GM18499 (cell line): Measurements from ENCODE around the gene EXOC3.
A peak's percentile ranks its signal among the peaks of the same experiment; 100 is the strongest.

Experiments used
- ATAC-seq: cut with Tn5 transposase; IDR thresholded peaks from one replicate; pipeline ENCODE4 v1.9.1; 2021; ENCODE audit warnings: moderate number of reproducible peaks; ENCODE audit not compliant: insufficient read depth, unreplicated experiment

The EXOC3 gene

GRCh38 chr5:424301-425110 lies 18.5 kb upstream of the EXOC3 start:
- ATAC-seq = peak; percentile 91

DNA sequence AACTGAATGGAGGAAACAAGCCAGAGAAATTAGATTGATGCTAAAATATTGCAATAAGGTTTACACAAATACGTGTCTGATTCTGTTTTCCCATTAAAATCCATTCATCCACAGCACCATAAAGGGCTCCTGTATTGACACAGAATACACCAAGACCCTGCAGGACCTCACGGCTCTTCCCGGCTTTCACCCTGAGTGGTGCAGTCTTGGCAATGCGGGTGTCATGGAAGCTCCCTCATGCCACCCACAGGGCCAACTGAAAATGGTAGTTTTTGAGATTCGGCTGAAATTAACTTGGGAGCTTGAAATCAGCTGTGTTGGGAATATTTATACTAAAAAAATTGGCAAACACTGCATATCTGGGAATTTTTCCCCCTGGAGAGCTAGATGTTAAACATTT lies 17.3 kb upstream of the EXOC3 start:
- no peak for ATAC-seq

GRCh38 chr5:426392-426976 lies 16.5 kb upstream of the EXOC3 start:
- ATAC-seq = no peak

DNA sequence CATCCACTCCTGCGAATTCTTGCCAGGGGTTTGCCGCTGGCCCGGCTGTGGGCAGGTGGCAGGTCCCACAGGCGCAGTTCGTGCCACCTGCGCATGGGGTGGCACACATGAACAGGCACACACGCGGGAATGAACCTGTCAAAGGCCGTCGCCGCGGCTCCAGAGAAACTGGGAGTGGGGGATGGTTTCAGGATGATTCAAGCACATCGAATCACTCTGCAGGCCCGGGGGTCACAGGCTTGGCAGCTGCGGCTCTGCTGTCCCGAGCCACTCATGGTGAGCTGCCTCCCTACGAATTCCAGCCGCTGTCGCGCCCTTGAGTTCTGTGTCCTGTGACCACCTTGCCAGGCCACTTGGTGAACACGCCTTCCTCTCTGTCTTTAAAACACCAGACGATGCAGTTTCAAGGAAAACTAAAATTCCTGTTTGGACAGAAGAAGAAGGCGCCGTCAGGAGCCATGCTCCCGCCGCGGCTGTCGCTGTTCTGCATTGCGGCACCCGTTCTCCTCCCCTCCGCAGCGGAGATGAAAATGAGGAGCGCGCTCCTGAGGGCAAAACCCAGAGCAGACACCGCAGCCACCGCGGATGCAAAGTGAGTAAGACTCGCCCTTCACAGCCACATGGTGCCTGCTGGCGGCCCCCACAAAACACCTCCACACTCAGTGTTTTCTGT lies 15.4 kb upstream of the EXOC3 start:
- no peak for ATAC-seq

DNA sequence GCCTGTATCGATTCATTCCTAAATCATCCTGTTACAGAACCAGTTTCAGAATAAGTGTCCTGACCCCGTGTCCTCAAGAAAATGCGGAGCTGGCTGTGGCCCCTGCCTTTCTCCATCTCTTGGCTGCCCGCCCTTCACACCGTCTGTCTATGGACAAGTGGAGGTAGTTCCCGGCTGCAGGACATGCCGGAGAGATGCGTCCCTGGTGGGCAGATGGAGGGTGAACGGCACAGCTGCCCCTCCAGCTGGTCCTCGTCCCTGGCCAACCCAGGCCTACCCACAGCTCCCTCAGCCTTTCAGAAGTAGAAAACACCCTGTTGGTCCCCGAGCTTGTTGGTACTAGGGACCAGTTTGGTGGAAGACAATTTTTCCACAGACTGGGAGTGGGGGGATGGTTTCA lies 14.8 kb upstream of the EXOC3 start:
- ATAC-seq = no peak

GRCh38 chr5:428754-429452 lies 14.1 kb upstream of the EXOC3 start:
- no peak for ATAC-seq

DNA sequence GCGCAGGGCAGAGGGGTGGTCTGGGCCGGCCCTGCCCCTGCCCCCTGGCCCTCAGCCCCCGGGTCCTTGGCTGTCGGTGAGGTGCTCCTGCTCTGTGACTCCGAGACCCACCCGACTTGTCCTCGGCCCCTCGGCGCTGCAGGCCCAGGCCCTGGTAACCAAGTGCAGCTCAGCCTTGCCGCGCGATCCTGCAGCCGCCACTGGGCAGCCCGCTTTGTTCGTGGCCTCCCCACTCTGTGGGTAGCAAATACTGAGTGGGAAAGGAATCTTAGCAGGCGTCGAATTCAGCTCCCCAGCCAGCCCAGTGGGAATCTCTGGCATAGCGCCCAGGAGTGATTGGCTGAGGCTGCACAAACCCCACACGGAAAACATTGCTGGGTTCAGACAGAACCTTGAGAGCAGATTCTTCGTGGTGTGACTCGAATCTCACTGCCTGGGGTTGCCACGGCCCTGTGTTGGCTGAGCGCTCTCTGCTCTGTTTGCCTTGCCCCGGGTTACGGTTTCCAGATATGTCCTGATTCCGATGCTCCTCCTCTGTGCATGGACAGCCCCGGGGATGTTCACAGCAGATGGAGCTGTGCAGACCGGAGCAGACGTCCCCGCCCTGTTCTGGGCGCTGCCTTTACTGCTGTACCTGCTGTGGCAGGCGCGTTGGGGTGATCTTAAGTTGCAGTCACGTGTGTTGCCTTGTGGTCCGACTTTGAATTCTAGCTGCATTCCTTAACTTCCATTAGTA lies 13.4 kb upstream of the EXOC3 start:
- ATAC-seq = no peak

DNA sequence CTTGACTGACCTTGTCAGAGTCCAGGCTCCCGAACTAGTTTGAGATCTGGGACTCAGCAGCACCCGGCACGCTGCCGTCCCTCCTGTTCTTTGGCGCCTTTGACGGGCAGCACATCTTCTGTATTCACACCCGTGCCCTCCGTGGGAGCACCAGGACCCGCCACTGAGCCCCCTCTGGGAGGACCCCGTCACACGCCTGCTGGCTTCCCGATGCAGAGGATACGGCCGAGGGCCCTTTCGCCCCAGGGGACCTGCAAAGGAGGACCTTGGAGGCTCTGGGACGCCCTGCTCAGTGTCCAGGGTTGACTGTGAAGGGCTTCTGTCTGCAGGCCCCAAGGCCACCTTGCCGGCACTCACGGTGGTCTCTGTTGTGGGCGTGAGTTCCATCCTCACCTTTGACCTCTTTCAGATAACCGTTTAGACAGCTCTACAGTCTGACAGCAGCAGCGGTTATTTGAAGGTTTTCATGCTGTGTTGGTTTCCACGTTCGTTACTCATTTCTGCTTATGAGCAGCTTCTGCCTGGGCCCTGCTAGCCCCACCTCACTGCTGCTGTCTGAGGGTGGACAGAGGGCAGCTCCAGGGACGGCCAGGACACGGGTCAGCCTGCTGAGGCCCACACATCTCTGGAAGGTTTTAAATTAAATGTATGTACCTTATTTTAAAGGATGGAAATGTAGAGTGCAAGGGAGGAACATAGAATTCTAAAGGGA lies 12.6 kb upstream of the EXOC3 start:
- ATAC-seq = no peak

GRCh38 chr5:431001-431710 lies 11.8 kb upstream of the EXOC3 start:
- no peak for ATAC-seq

DNA sequence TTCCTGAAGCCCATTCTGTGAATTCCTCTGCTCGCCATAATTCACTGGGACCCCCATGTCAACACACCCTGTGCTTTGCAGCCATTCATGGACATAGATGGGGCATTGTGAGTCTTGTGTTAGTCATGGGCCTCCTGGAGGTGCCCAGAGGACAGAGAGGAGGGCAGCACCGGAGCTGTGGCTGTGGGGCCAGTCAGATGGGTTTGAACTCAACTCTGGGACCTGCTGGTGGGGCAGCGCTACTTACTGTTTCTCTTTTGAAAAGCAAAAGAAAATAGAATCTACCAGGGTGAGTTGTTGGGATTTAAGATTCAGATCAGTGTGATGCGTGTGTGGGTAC lies 11.3 kb upstream of the EXOC3 start:
- no peak for ATAC-seq

DNA sequence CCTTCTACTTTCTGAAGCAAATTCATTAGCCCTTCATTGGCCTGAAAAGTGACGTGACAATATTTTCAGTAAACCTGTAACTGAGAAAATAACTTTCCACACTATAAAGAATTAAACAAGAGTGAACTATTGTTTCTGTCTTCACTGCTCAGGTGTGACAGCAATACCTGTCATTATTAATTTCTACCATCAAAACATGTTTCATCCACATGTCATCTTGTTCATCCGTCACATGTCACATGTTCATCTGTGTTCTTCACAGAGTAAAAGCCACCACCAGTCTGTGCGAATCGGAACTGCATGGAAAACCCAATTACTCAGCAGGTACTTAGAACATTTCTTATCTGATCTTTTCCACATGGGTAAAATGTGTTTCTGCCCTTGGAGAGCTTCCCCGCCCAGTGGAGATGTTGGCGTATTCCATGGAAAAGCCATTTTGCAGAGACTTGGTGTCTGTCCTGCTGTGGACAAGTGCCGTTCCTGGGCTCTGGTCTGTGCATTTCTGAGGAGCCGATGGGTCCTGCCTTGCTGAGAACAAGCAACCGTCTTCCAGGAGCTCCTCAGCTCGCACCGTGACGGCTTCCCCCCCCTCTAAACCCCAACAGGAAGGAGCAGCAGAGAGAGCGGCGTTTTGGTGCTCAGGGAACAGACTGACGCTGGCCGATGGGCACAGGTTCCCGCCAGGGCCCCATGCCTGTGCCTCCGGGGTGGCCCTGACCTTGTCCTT lies 10.6 kb upstream of the EXOC3 start:
- ATAC-seq = no peak

DNA sequence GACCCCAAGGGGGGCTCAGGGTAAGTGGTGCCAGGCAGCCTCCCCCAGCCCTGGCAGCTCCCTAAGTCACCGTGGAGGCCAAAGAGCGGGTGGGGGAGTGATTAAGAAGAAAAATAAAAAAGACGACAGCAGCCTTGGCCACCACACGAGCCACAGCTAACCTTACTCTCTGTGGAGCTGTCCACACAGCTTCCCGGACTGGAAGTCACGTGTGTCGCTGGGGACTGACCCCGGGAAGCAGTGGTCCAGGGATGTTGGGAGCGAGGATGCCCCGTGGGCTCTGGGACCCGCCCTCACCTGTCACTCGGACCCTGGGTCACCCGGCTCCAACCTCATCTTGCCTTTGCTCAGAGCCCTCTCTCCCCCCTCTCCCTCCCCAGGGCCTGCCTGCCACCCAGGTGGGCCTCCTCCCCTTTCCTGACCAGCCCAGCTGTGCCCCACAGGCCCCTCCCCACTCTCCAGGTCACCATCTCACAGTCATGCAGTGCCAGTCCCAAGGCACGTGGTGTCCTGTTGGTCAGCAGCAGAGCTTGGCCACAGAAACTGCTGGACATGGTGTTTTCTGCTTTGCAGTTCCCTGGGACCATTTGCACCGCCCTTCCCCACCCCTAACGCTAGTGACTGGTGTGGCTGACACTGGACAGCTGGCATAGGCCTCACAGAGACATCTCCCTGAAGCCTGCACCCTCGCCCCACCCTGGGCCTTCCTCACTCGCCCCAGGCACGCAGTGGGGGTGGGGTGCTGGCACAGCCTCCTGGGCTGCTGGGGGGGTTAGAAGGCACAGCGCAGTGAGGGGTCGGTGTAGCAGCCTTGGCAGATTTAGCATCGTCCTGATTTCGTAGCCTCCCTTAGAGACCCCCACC lies 9.8 kb upstream of the EXOC3 start:
- ATAC-seq = no peak

- no peak for ATAC-seq
These were observed 9.1 kb upstream of the EXOC3 start for GRCh38 chr5:433836-434235.

DNA sequence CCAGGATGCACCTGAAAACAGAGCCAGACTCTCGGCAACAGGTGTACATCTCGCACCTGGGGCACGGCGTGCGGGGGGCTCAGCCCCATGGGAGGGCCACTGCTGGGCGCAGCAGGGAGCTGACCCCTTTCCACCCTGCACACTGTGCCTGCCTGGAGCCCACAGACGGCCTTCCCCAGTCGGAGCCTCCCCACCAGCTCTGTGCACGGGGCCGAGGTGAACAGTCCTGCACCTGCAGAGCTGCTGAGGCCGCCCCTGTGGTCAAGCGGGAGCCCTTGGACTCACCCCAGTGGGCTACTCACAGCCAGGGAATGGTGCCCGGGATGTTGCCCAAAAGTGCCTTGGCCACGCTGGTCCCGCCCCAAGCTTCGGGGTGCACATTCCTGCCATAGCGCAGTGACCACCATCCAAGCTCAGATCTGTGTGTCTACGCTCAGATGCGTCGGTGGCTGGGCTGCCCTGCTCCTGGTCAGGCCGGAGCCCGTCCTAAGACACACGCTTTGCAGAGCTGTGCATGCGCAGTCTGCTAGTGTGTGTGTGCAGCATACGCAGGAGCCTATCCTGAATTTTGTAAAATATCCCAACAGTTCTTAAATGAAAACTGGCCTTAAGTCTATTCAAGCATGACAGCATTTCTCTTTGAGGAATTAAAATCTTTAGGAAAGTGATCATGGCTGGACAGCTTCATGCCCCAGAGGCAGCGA lies 8.4 kb upstream of the EXOC3 start:
- no peak for ATAC-seq

DNA sequence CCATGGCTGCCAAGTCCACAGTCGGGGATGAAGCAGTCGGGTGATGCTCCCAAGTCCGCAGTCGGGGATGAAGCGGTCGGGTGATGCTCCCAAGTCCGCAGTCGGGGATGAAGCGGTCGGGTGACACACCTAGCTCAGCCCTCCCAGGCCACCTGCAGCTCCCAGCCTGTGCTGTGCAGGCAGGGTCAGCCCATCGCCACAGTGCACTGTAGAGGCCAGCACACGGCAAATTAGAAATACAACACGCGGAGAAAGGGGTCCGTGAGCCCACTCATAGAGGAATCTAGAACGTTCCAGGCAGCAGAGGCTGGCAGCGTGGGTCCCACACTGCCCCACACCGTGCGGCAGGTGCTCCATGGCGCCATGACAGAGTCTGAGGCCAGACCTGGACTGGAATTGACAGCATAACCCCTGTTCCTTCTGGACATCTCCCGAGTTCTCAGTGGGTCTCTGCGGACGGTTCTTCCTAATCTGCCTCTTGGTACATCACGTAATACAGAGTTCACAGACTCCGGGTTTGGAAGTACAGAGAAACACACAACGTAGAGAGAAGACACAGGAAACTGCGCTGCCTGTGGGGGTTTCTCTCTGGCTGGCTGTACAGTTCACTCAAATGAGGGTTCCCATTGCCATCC lies 7.7 kb upstream of the EXOC3 start:
- no peak for ATAC-seq

DNA sequence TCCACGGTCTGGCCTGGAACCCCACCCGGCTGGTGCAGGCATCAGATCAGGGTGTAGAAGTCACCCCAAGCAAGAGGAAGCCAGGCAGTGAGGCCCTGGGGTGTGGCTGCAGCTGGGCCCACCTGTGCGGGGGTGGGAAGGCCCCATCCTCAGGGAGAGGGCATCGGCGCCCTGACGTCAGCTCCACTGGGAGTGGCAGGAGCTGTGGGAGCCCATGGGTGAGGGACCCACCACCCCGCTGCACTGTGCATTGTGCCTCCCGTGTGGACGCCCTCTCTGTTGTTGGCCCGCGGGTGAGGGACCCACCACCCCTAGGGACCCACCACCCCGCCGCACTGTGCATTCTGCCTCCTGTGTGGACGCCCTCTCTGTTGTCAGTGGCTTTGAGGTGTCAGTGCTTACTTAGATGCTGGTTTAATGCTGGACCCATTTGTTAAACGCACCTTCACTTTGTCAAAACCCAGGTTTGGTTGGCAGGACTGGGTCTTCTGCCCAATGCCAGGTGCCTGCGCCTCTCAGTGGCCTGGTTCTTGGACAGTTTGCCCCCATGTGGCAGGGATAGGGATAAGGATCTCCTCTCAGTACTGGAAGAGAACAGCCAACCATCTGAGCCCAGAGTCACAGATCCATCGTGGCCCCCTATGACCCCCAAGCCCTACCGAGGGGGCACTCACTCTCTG lies 6.9 kb upstream of the EXOC3 start:
- no peak for ATAC-seq
